IPS DF 6.9 (cell line): Measurements from ENCODE around the gene CD180.

ENCODE experiments used
- DNase-seq: peaks from one replicate; pipeline ENCODE4 v3.0.0-alpha.2; 2013; ENCODE audit warnings: low read depth, low spot score
- H3K27ac ChIP-seq: one replicate; pipeline ENCODE4 v1.5.1; 2013; ENCODE audit warnings: low read length, control low read depth
- H3K27me3 ChIP-seq: 2 replicates; pipeline ENCODE4 v1.6.1; 2013; ENCODE audit warnings: mild to moderate bottlenecking, low read length; ENCODE audit not compliant: control insufficient read depth, insufficient read depth
- H3K36me3 ChIP-seq: 2 replicates; pipeline ENCODE4 v1.6.1; 2013; ENCODE audit warnings: low read length; ENCODE audit not compliant: control insufficient read depth, insufficient read depth
- H3K4me1 ChIP-seq: 2 replicates; pipeline ENCODE4 v1.6.1; 2013; ENCODE audit warnings: low read length; ENCODE audit not compliant: control insufficient read depth, insufficient read depth
- H3K4me3 ChIP-seq: 2 replicates; pipeline ENCODE4 v1.5.1; 2013; ENCODE audit warnings: mild to moderate bottlenecking, low read length
- H3K9me3 ChIP-seq: 2 replicates; pipeline ENCODE4 v1.6.1; 2013; ENCODE audit warnings: low read length, inconsistent platforms; ENCODE audit not compliant: control insufficient read depth, insufficient read depth
- WGBS: extraction: QIAGEN DNeasy Blood & Tissue Kit; methylation state at CpG from one replicate; pipeline ENCODE4 v1.1.7; 2013; ENCODE audit warnings: mixed read lengths, missing lambda C conversion rate; ENCODE audit not compliant: insufficient read length, insufficient coverage; 5-methylcytosine and 5-hydroxymethylcytosine counted together

Gene CD180

GRCh38 chr5:67133217-67133616, 63.4 kb downstream of the CD180 start:
- Histone ChIP-seq H3K27ac (no peak overlapping the region), H3K27me3 (no peaks in the 10 kb centered on the region), H3K4me1 (no peaks in the 10 kb centered on the region), H3K9me3 (no peaks in the 10 kb centered on the region), H3K36me3 (no peaks in the 10 kb centered on the region), H3K4me3 (no peak overlapping the region)
- no peak for DNase-seq
- WGBS = no CpG with 5 or more reads among the region's 2 CpGs

- DNase-seq = no peak
- H3K36me3 ChIP-seq = no peaks in the 10 kb centered on the region
- no peaks in the 10 kb centered on the region for H3K9me3 ChIP-seq
- H3K27me3 ChIP-seq = no peaks in the 10 kb centered on the region
- no peak overlapping the region for H3K4me3 ChIP-seq
- no peak overlapping the region for H3K27ac ChIP-seq
- no CpG with 5 or more reads among the region's 2 CpGs for WGBS
- no peaks in the 10 kb centered on the region for H3K4me1 ChIP-seq
Observed at GRCh38 chr5:67129768-67130167, 66.8 kb downstream of the CD180 start.
